Measurements from ENCODE around the gene SPATA24.

DNA sequence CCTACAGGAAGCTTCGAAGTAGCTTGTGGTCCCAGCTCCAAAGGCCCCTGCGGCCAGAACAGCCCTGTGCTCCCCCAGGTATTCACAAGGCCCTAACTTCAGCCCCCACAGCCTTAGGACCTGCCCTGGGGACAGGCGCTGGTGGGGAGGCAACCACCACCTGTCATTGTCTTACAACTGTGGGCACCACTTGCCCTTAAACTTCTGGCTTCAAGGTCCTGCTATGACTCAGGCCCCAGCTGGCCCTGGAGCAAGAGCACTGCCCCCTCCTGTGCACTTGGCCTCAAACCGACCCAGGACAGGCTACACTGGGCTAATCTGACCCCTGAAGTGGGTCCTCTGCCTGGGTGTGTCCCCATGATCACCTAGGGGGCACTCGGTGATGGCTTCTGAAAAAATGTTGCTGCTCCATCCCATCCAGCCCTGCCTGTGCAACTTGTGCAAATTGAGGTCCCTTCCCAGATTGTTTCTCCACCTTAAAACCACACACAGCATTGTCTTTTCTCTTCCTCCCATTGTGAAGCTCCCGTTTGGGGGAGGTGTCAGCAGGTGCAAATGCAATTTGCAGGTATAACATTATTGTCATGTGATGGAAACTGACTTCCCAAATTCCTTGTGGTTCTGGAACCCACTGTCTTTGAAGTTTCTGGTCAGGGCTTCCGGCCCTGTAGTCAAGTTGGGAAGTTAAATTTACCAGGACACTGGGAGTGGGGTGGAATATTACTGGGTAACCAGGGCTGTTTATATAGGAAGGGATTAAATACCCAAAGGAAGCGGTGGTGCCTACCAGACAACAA is 7.8 kb downstream of the SPATA24 start:
- TF ChIP-seq CTCF (IDR thresholded peaks at IDR 0.05; ENCODE audit: low read length): no peak
- TF ChIP-seq EZH2phosphoT487 (IDR thresholded peaks at IDR 0.05; ENCODE audit: low read length): no peak
- TF ChIP-seq EZH2 (optimal IDR thresholded peaks at IDR 0.05; ENCODE audit: low read depth, low read length): no peak

Data from MM.1S (cell line).